HepG2 (cell line): Measurements from ENCODE around the gene GNAL. TPM values are rescaled to one million over a fixed set of nuclear protein-coding genes. Genes with fewer than 3 reads are reported as not detected.

Experiments
- ATAC-seq: fragments of 200-7000 bp; cut with Tn5 transposase; 3 replicates; pipeline ENCODE4 v1.9.1; 2020; ENCODE audit warnings: mild to moderate bottlenecking, moderate library complexity
- BruUV-seq: library from RNA; stranded (reverse); fragments of 400-500 nt; replicated peaks from 2 replicates; lab custom pipeline; 2021; lab: Mats Ljungman, UMichigan
- CTCF ChIA-PET: fragments of 300-600 bp; formaldehyde crosslinking; extraction: SDS; loops from one replicate; lab custom pipeline; 2021; ENCODE audit warnings: low total read pairs, inconsistent platforms, low intra/inter-chr PET ratio; lab: Yijun Ruan, JAX
- POLR2A ChIA-PET: fragments of 350-600 bp; sonication (Branson Sonifier 250); formaldehyde crosslinking; loops from one replicate; lab custom pipeline; 2020; ENCODE audit warnings: antibody characterized with exemption, inconsistent platforms; lab: Yijun Ruan, JAX
- DNase-seq: peaks from one replicate; pipeline ENCODE4 v3.0.0-alpha.2; 2015; ENCODE audit warnings: low spot score
- FAIRE-seq: peaks from 3 replicates; lab custom pipeline; 2011; peaks lifted over from hg19 to GRCh38; lab: Jason Lieb, UNC
- H2AFZ ChIP-seq: one replicate; pipeline ENCODE4 v1.6.1; 2011; ENCODE audit warnings: low read length, inconsistent platforms
- H3K27ac ChIP-seq: fragments of 300-600 bp; 3 replicates; pipeline ENCODE4 v1.8.0; 2011; ENCODE audit warnings: mixed run types, mild to moderate bottlenecking, mixed read lengths, low read length, inconsistent platforms; ENCODE audit not compliant: insufficient read depth; ENCODE audit errors: extremely low read length
- H3K27me3 ChIP-seq, 2 experiments: fragments of 200-600 bp in 1 of 2; 2 replicates in 1 of 2; 3 replicates in 1 of 2; pipeline versions ENCODE4 v1.6.0 to v1.8.0; 2011; ENCODE audit warnings: low read length in 2 of 2, mild to moderate bottlenecking in 2 of 2, moderate library complexity in 2 of 2, inconsistent platforms in 1 of 2; ENCODE audit not compliant: insufficient read depth in 2 of 2, control insufficient read depth in 1 of 2
- H3K36me3 ChIP-seq, 2 experiments: fragments of 200-600 bp in 1 of 2; replicated peaks in 1 of 2; 2 replicates in 1 of 2; 3 replicates in 1 of 2; pipeline versions ENCODE4 v1.5.1 to v1.8.0; 2011; ENCODE audit warnings: low read length in 2 of 2, inconsistent platforms in 1 of 2; ENCODE audit not compliant: insufficient read depth in 2 of 2, control insufficient read depth in 1 of 2
- H3K4me1 ChIP-seq: 2 replicates; pipeline ENCODE4 v1.5.1; 2012; ENCODE audit warnings: low read length, inconsistent platforms; ENCODE audit not compliant: insufficient read depth
- H3K4me2 ChIP-seq: 2 replicates; pipeline ENCODE4 v1.6.0; 2011; ENCODE audit warnings: low read depth, low read length, inconsistent platforms
- H3K4me3 ChIP-seq, 3 experiments: fragments of 200-600 bp in 1 of 3; sonication (generic), shearing (Covaris generic) in 1 of 3; replicated peaks in 1 of 3; 2 replicates each; pipeline ENCODE4 v1.5.1; 2011 to 2016; ENCODE audit warnings: low read length in 3 of 3, inconsistent platforms in 2 of 3, low read depth in 2 of 3, mild to moderate bottlenecking in 2 of 3, control low read depth in 1 of 3, mixed read lengths in 1 of 3; ENCODE audit not compliant: insufficient read depth in 1 of 3
- H3K79me2 ChIP-seq: one replicate; pipeline ENCODE4 v1.6.1; 2011; ENCODE audit warnings: low read length, inconsistent platforms; ENCODE audit not compliant: insufficient read depth
- H3K9ac ChIP-seq: 2 replicates; pipeline ENCODE4 v1.6.0; 2011; ENCODE audit warnings: mild to moderate bottlenecking, low read depth, low read length, inconsistent platforms; ENCODE audit not compliant: insufficient read depth
- H3K9me3 ChIP-seq: 2 replicates; pipeline ENCODE4 v1.5.1; 2012; ENCODE audit warnings: mild to moderate bottlenecking, low read length
- H4K20me1 ChIP-seq: 2 replicates; pipeline ENCODE4 v1.6.0; 2011; ENCODE audit warnings: inconsistent platforms, mild to moderate bottlenecking, low read length, moderate library complexity; ENCODE audit not compliant: insufficient read depth
- FOXM1 ChIP-seq: sonication (generic); formaldehyde crosslinking; IDR thresholded peaks from 2 replicates; pipeline ENCODE4 v1.5.0; 2020; ENCODE audit warnings: missing genetic modification reagents
- JUN ChIP-seq: sonication (generic); formaldehyde crosslinking; IDR thresholded peaks from 2 replicates; pipeline ENCODE4 v1.4.0; 2020; ENCODE audit warnings: mild to moderate bottlenecking, missing genetic modification reagents
- NFYB ChIP-seq: sonication (generic); formaldehyde crosslinking; IDR thresholded peaks from 2 replicates; pipeline ENCODE4 v1.4.0; 2020; ENCODE audit warnings: missing genetic modification reagents
- POGZ ChIP-seq: sonication (generic); formaldehyde crosslinking; IDR thresholded peaks from 2 replicates; pipeline ENCODE4 v1.4.0; 2020; ENCODE audit warnings: mild to moderate bottlenecking, missing genetic modification reagents
- RXRA ChIP-seq: sonication (generic); formaldehyde crosslinking; IDR thresholded peaks from 2 replicates; pipeline ENCODE4 v1.5.1; 2020; ENCODE audit warnings: missing genetic modification reagents
- ZFAT ChIP-seq: sonication (generic); formaldehyde crosslinking; conservative IDR thresholded peaks from 2 replicates; pipeline ENCODE4 v1.8.1; 2023; ENCODE audit warnings: missing genetic modification reagents, inconsistent platforms
- ZNF333 ChIP-seq: sonication (generic); formaldehyde crosslinking; IDR thresholded peaks from 2 replicates; pipeline ENCODE4 v1.4.0; 2020; ENCODE audit warnings: mild to moderate bottlenecking, missing genetic modification reagents, borderline replicate concordance
- ZNF550 ChIP-seq: sonication (generic); formaldehyde crosslinking; IDR thresholded peaks from 2 replicates; pipeline ENCODE4 v1.4.0; 2020; ENCODE audit warnings: mild to moderate bottlenecking, missing genetic modification reagents, borderline replicate concordance
- WGBS: methylation state at CpG from one replicate; pipeline ENCODE4 v1.1.6; 2017; ENCODE audit warnings: low lambda C conversion rate; 5-methylcytosine and 5-hydroxymethylcytosine counted together
- in situ Hi-C: cut with HindIII; loops from 2 replicates; pipeline ENCODE4 v1.10.0; 2017; ENCODE audit warnings: low pct_unique_long_range_greater_than_20kb; ENCODE audit not compliant: extremely low pct_ligation_motif_present
- intact Hi-C: fragments of 100-400 bp; cut with micrococcal nuclease; formaldehyde crosslinking; loops from one replicate; pipeline ENCODE4 v1.10.0; 2022; ENCODE audit not compliant: unreplicated experiment
- polyA plus RNA-seq, 8 experiments: library from polyadenylated mRNA; depleted of rRNA in 3 of 8; stranded (reverse) in 7 of 8; unstranded in 1 of 8; fragments of >200 nt; fragmentation: Illumina TruSeq in 4 of 8; extraction: Trizol in 4 of 8; gene quantifications; 2 replicates each; pipeline versions ENCODE4 v1.2.1 to v1.2.3, GENCODE V29; 2011 to 2016; ENCODE audit warnings: low read depth in 4 of 8, missing spikeins in 1 of 8, mixed read lengths in 1 of 8; ENCODE audit not compliant: insufficient read depth in 1 of 8
- total RNA-seq, 5 experiments: library from RNA; depleted of rRNA; stranded (reverse); fragments of >200 nt; fragmentation: Illumina TruSeq; extraction: Trizol; gene quantifications; 2 replicates each; pipeline ENCODE4 v1.2.3, GENCODE V29; 2016; ENCODE audit warnings: low read depth in 1 of 5

GNAL gene
- total and polyA plus RNA-seq, 2 of the 13 experiments (the other 11 are each of a cell fraction or from before 2014, with no cell fraction given): 0.87 to 1.4 TPM

GRCh38 chr18:11899063-11899462 is 210.0 kb downstream of the GNAL start:
- no peak for FAIRE-seq

GRCh38 chr18:11901826-11902438 is 212.9 kb downstream of the GNAL start:
- H3K27ac ChIP-seq: no peak overlapping the region
- POLR2A ChIA-PET: no interaction called here

More at GRCh38 chr18:11899063-11899462, 210.0 kb downstream of the GNAL start:
- DNase-seq: no peak
- Histone ChIP-seq H2AFZ (no peak overlapping the region), H3K4me1 (no peaks in the 10 kb centered on the region), H3K79me2 (no peaks in the 10 kb centered on the region), H4K20me1 (no peaks in the 10 kb centered on the region), H3K4me2 (no peak overlapping the region), H3K27ac (no peak overlapping the region), H3K4me3 (no peak overlapping the region)
- in situ Hi-C loops: no loop called here
- no TSS peak for BruUV-seq
- whole genome bisulfite sequencing: 97% methylated on average over 3 of the region's 3 CpGs
- TF ChIP-seq POGZ (CRISPR knock-in tag) (no peak), FOXM1 (no peak), RXRA (CRISPR knock-in tag) (no peak)
- TF ChIP-seq, all 625 proteins: peak for 0
- Histone ChIP-seq H3K36me3 (no peaks in the 10 kb centered on the region; a peak in 2 of 5 replicates), H3K9ac (no peak overlapping the region), H3K9me3 (no peaks in the 10 kb centered on the region), H3K27me3 (no peaks in the 10 kb centered on the region)
- ChIA-PET CTCF (no interaction called here), POLR2A (interaction anchor here (0.9 kb wide), 1 partner anchor 10 kb away, joined by 3 read pairs; no protein-coding TSS in a partner anchor)
- no peak for ATAC-seq
- intact Hi-C loops: no loop called here

More at GRCh38 chr18:11901826-11902438, 212.9 kb downstream of the GNAL start:
- BruUV-seq: no TSS peak
- in situ Hi-C loops (no loop called here), intact Hi-C loops (loop anchor here (10.0 kb wide), 1 partner anchor 47 kb away; the partner anchor contains the start of gene CHMP1B)
- ATAC-seq: no peak
- WGBS: 97% methylated on average over 5 of the region's 5 CpGs
- TF ChIP-seq ZNF550 (no peak), RXRA (CRISPR knock-in tag) (no peak), ZNF333 (CRISPR knock-in tag) (no peak), ZFAT (CRISPR knock-in tag) (no peak), NFYB (CRISPR knock-in tag) (no peak), JUN (CRISPR knock-in tag) (no peak)
- H3K79me2 ChIP-seq: no peaks in the 10 kb centered on the region
- FAIRE-seq: no peak
- H3K9me3 ChIP-seq: no peaks in the 10 kb centered on the region
- no peak overlapping the region for H3K9ac ChIP-seq
- no peak overlapping the region for H3K4me2 ChIP-seq
- no peaks in the 10 kb centered on the region for H3K27me3 ChIP-seq
- no peak for DNase-seq
- no peaks in the 10 kb centered on the region for H4K20me1 ChIP-seq
- H3K4me3 ChIP-seq: no peak overlapping the region
- CTCF ChIA-PET: no interaction called here
- no peak overlapping the region for H2AFZ ChIP-seq
- H3K4me1 ChIP-seq: peaks cover 14% of the 10 kb centered on the region
- H3K36me3 ChIP-seq: no peaks in the 10 kb centered on the region
